ENCODE data around the gene ELP6. TPM values are rescaled to one million over a fixed set of nuclear protein-coding genes. Genes with fewer than 3 reads are reported as not detected.

The ELP6 gene
- polyA plus RNA-seq, 2 of the 4 experiments (the other 2 are of a cell fraction) = 39.4 to 42.0 TPM

- TF ChIP-seq MAFK (IDR thresholded peaks at IDR 0.05; ENCODE audit: partially characterized antibody) = no peak
These were observed 20.5 kb upstream of the ELP6 start (continued) for GRCh38 chr3:47533996-47534454.

GRCh38 chr3:47533481-47533880, 20.0 kb upstream of the ELP6 start:
- ChIA-PET CTCF (interaction anchor here (3.1 to 5.2 kb wide), 2 partner anchors 11 to 255 kb away, joined by 10 to 25 read pairs; no protein-coding TSS in a partner anchor), POLR2A (no interaction called here)
- DNase-seq (ENCODE audit: low read depth in 1 of 2, low spot score in 1 of 2) = no peak
- no peaks in the 10 kb centered on the region; the same call in 2 of the 3 replicates for H3K9me3 ChIP-seq
- WGBS (ENCODE audit: missing lambda C conversion rate) = 74% methylated on average over 2 of the region's 2 CpGs
- H3K27ac ChIP-seq = no peak overlapping the region
- H3K4me2 ChIP-seq = no peak overlapping the region
- FAIRE-seq = no peak
- H3K4me1 ChIP-seq = no peaks in the 10 kb centered on the region
- TF ChIP-seq ELK1 (IDR thresholded peaks at IDR 0.05; ENCODE audit: low read depth, low read length) (no peak), PBX3 (IDR thresholded peaks at IDR 0.05) (no peak), NPAS2 (CRISPR knock-in tag; IDR thresholded peaks at IDR 0.05; ENCODE audit: borderline replicate concordance) (no peak), FOSL2 (IDR thresholded peaks at IDR 0.05) (no peak), FOSL2 (CRISPR knock-in tag; IDR thresholded peaks at IDR 0.05) (no peak), EHF (CRISPR knock-in tag; IDR thresholded peaks at IDR 0.05) (no peak), MAZ (IDR thresholded peaks at IDR 0.05; ENCODE audit: borderline replicate concordance, low read depth, low read length) (no peak), HOXB5 (CRISPR knock-in tag; IDR thresholded peaks at IDR 0.05) (no peak), CBX2 (IDR thresholded peaks at IDR 0.05; ENCODE audit: borderline replicate concordance, low read depth) (no peak), TP53 (CRISPR knock-in tag; IDR thresholded peaks at IDR 0.05) (no peak), ZSCAN20 (CRISPR knock-in tag; IDR thresholded peaks at IDR 0.05) (no peak), RCOR1 (IDR thresholded peaks at IDR 0.05; ENCODE audit: low read depth, low read length) (no peak), NFE2L2 (conservative IDR thresholded peaks at IDR 0.05; ENCODE audit: low read length) (no peak), HMGXB4 (CRISPR knock-in tag; IDR thresholded peaks at IDR 0.05; ENCODE audit: borderline replicate concordance) (no peak), RAD21 (conservative IDR thresholded peaks at IDR 0.05 in 1 of 2, IDR thresholded peaks at IDR 0.05 in 1 of 2) (no peak), KDM5A (IDR thresholded peaks at IDR 0.05) (no peak), EHMT2 (IDR thresholded peaks at IDR 0.05; ENCODE audit: low read depth) (no peak), RARB (CRISPR knock-in tag; IDR thresholded peaks at IDR 0.05) (no peak)
- H3K4me3 ChIP-seq = no peak overlapping the region
- ATAC-seq = no peak

- ChIA-PET POLR2A (no interaction called here), CTCF (no interaction called here)
- no peaks in the 10 kb centered on the region; the same call in 2 of the 3 replicates for H3K9me3 ChIP-seq
- 51% methylated on average over 6 of the region's 6 CpGs for WGBS (ENCODE audit: missing lambda C conversion rate)
- no peak overlapping the region for H3K4me2 ChIP-seq
- TF ChIP-seq CTCF (IDR thresholded peaks at IDR 0.05) = no peak
- no peak for TF ChIP-seq FOSL2 (IDR thresholded peaks at IDR 0.05)
- peak; percentile 47 for TF ChIP-seq FOSL2 (CRISPR knock-in tag; IDR thresholded peaks at IDR 0.05)
- ATAC-seq = no peak
- no peak overlapping the region for H3K27ac ChIP-seq
- H3K4me1 ChIP-seq = no peaks in the 10 kb centered on the region
- no peak overlapping the region for H3K4me3 ChIP-seq
- DNase-seq (ENCODE audit: low read depth in 1 of 2, low spot score in 1 of 2) = no peak
- FAIRE-seq = no peak
These were observed 14.6 kb upstream of the ELP6 start for GRCh38 chr3:47527952-47528725.

All from A549 (cell line).